Esophagus squamous epithelium (tissue), 5 donors: Measurements from ENCODE around the gene FAAP100. TPM values are rescaled to one million over a fixed set of nuclear protein-coding genes. Genes with fewer than 3 reads are reported as not detected.

Source experiments
- DNase-seq: peaks from one replicate; lab custom pipeline; 2025; lab: John Stamatoyannopoulos, UW
- H3K27ac ChIP-seq, 4 donors: fragments of 200-600 bp; sonication (generic); one replicate each; pipeline ENCODE4 v1.5.1; 2016 to 2019; ENCODE audit warnings: mild to moderate bottlenecking in 1 of 4
- H3K27me3 ChIP-seq, 4 donors: fragments of 200-600 bp; sonication (generic); 1 replicate in 3 of 4; 2 replicates in 1 of 4; pipeline versions ENCODE4 v1.5.1 to v1.6.0; 2017 to 2021; ENCODE audit warnings: antibody characterized with exemption in 1 of 4
- H3K36me3 ChIP-seq, 3 donors: fragments of 200-600 bp; sonication (generic); one replicate each; pipeline ENCODE4 v1.5.1; 2016 to 2019
- H3K4me1 ChIP-seq, 3 donors: fragments of 200-600 bp; sonication (generic); one replicate each; pipeline ENCODE4 v1.5.1; 2017 to 2019
- H3K4me3 ChIP-seq, 4 donors: fragments of 200-600 bp; sonication (generic); 1 replicate in 3 of 4; 2 replicates in 1 of 4; pipeline ENCODE4 v1.5.1; 2016 to 2019; ENCODE audit warnings: mild to moderate bottlenecking in 2 of 4, moderate library complexity in 1 of 4
- H3K9me3 ChIP-seq, 3 donors: fragments of 200-600 bp; sonication (generic); one replicate each; pipeline ENCODE4 v1.5.1; 2016 to 2019
- CTCF ChIP-seq, 6 experiments: fragments of 450-650 bp in 4 of 6; fragments of 200-600 bp in 2 of 6; sonication (generic) in 2 of 6; IDR thresholded peaks; one replicate each; pipeline ENCODE4 v1.5.1; 2016 to 2019; ENCODE audit warnings: antibody characterized with exemption in 6 of 6, mild to moderate bottlenecking in 4 of 6, moderate library complexity in 4 of 6
- POLR2A ChIP-seq, 4 donors: fragments of 450-650 bp; IDR thresholded peaks; one replicate each; pipeline ENCODE4 v1.6.1; 2017; ENCODE audit warnings: antibody characterized with exemption in 4 of 4, mild to moderate bottlenecking in 4 of 4, moderate library complexity in 3 of 4
- WGBS, 2 donors: methylation state at CpG; one replicate each; pipeline ENCODE4 v1.1.5; 2018; 5-methylcytosine and 5-hydroxymethylcytosine counted together
- intact Hi-C: fragments of 100-400 bp; cut with DNase I; formaldehyde crosslinking; loops from one replicate; pipeline ENCODE4 v1.15.0; 2022
- total RNA-seq, 4 donors: library from RNA; depleted of rRNA; stranded (reverse); fragments of >200 nt; gene quantifications; one replicate each; pipeline ENCODE4 v1.1.0, GENCODE V29; 2016
- donor health status: DM: yes; HTN: yes; CAD: no.

FAAP100 gene
- total RNA-seq, 4 donors from 2014 or later: 17.3 to 32.2 (median 26.1) TPM

GRCh38 chr17:81549031-81549557 lies 3.1 kb downstream of the FAAP100 start:
- intact Hi-C loops: no loop called here
- no peak for DNase-seq

GRCh38 chr17:81547614-81547982 lies 4.6 kb downstream of the FAAP100 start:
- H3K9me3 ChIP-seq: no peaks in the 10 kb centered on the region
- H3K4me1 ChIP-seq: peaks cover 7 to 20% (median 9%) of the 10 kb centered on the region in 3 donors
- H3K36me3 ChIP-seq: peaks cover 16 to 84% (median 25%) of the 10 kb centered on the region in 3 donors
- no peak for DNase-seq
- 60 to 83% methylated on average over 2 of the region's 14 CpGs for WGBS, 2 donors
- no peak for TF ChIP-seq POLR2A (IDR thresholded peaks at IDR 0.05)
- no peak for TF ChIP-seq CTCF (IDR thresholded peaks at IDR 0.05)
- no peak overlapping the region for H3K27ac ChIP-seq
- no peaks in the 10 kb centered on the region for H3K27me3 ChIP-seq
- no peak overlapping the region for H3K4me3 ChIP-seq
- intact Hi-C loops: no loop called here

More at GRCh38 chr17:81549031-81549557, 3.1 kb downstream of the FAAP100 start:
- H3K36me3 ChIP-seq: peaks cover 16 to 69% (median 25%) of the 10 kb centered on the region in 3 donors
- H3K27ac ChIP-seq: no peak overlapping the region
- no peaks in the 10 kb centered on the region for H3K27me3 ChIP-seq
- no peaks in the 10 kb centered on the region for H3K9me3 ChIP-seq
- H3K4me3 ChIP-seq: no peak overlapping the region
- H3K4me1 ChIP-seq: peaks cover 15 to 33% (median 19%) of the 10 kb centered on the region in 3 donors
- TF ChIP-seq POLR2A (IDR thresholded peaks at IDR 0.05): no peak
- TF ChIP-seq CTCF (IDR thresholded peaks at IDR 0.05): no peak
- WGBS, 2 donors: 74 to 94% methylated on average over 8 to 11 of the region's 16 CpGs

GRCh38 chr17:81546906-81547613 lies 5.1 kb downstream of the FAAP100 start:
- Histone ChIP-seq H3K4me3 (no peak overlapping the region), H3K9me3 (no peaks in the 10 kb centered on the region), H3K27me3 (no peaks in the 10 kb centered on the region), H3K4me1 (peaks cover 7 to 20% (median 9%) of the 10 kb centered on the region in 3 donors), H3K27ac (no peak overlapping the region), H3K36me3 (peaks cover 16 to 89% (median 25%) of the 10 kb centered on the region in 3 donors)
- 83% methylated on average over 7 of the region's 36 CpGs; no CpG with 5 or more reads in 1 of the 2 donors for WGBS, 2 donors
- TF ChIP-seq POLR2A (IDR thresholded peaks at IDR 0.05): no peak
- TF ChIP-seq CTCF (IDR thresholded peaks at IDR 0.05): no peak
- intact Hi-C loops: no loop called here
- no peak for DNase-seq

GRCh38 chr17:81545160-81545949 lies 6.8 kb downstream of the FAAP100 start:
- Histone ChIP-seq H3K4me3 (no peak overlapping the region), H3K36me3 (peaks cover 17 to 97% (median 28%) of the 10 kb centered on the region in 3 donors), H3K4me1 (peaks cover 0 to 4% (median 0%) of the 10 kb centered on the region in 3 donors), H3K27me3 (no peaks in the 10 kb centered on the region), H3K27ac (no peak overlapping the region), H3K9me3 (no peaks in the 10 kb centered on the region)
- TF ChIP-seq POLR2A (IDR thresholded peaks at IDR 0.05) (no peak), CTCF (IDR thresholded peaks at IDR 0.05) (no peak)
- no peak for DNase-seq
- 81 to 93% methylated on average over 7 to 8 of the region's 24 CpGs for WGBS, 2 donors
- intact Hi-C loops: no loop called here
